Osteoblast (primary cell): Measurements from ENCODE around the gene MAU2. TPM values are rescaled to one million over a fixed set of nuclear protein-coding genes. Genes with fewer than 3 reads are reported as not detected.
A peak's percentile ranks its signal among the peaks of the same experiment; 100 is the strongest.

Source experiments
- DNase-seq: peaks from one replicate; pipeline ENCODE4 v3.0.0; 2011; ENCODE audit warnings: low spot score, mixed read lengths; ENCODE audit not compliant: insufficient read length; ENCODE audit errors: missing footprints
- H2AFZ ChIP-seq: 2 replicates; pipeline ENCODE4 v1.6.0; 2011; ENCODE audit warnings: mild to moderate bottlenecking, low read length
- H3K27ac ChIP-seq: 2 replicates; pipeline ENCODE4 v1.5.1; 2011; ENCODE audit warnings: mild to moderate bottlenecking, low read depth, low read length, moderate library complexity
- H3K27me3 ChIP-seq: 2 replicates; pipeline ENCODE4 v1.6.0; 2012; ENCODE audit warnings: mild to moderate bottlenecking, control low read depth, inconsistent platforms, low read length, moderate library complexity; ENCODE audit not compliant: insufficient read depth
- H3K36me3 ChIP-seq: 2 replicates; pipeline ENCODE4 v1.5.1; 2011; ENCODE audit warnings: mild to moderate bottlenecking, low read length, control low read depth, moderate library complexity; ENCODE audit not compliant: insufficient read depth
- H3K4me1 ChIP-seq: 2 replicates; pipeline ENCODE4 v1.5.1; 2011; ENCODE audit warnings: mild to moderate bottlenecking, low read length, control low read depth, moderate library complexity; ENCODE audit not compliant: insufficient read depth
- H3K4me2 ChIP-seq: 2 replicates; pipeline ENCODE4 v1.6.0; 2011; ENCODE audit warnings: mild to moderate bottlenecking, low read length; ENCODE audit not compliant: insufficient read depth
- H3K4me3 ChIP-seq: fragments of 200-600 bp; sonication (generic); 3 replicates; pipeline ENCODE4 v1.5.1; 2012; ENCODE audit warnings: mild to moderate bottlenecking, low read length, inconsistent platforms; ENCODE audit not compliant: insufficient read depth
- H3K79me2 ChIP-seq: 2 replicates; pipeline ENCODE4 v1.6.0; 2012; ENCODE audit warnings: mild to moderate bottlenecking, low read length, control low read depth, inconsistent platforms; ENCODE audit not compliant: insufficient read depth
- H3K9me3 ChIP-seq: 2 replicates; pipeline ENCODE4 v1.5.1; 2011; ENCODE audit warnings: low read depth, low read length, control low read depth
- H4K20me1 ChIP-seq: 2 replicates; pipeline ENCODE4 v1.6.0; 2012; ENCODE audit warnings: mild to moderate bottlenecking, low read length, control low read depth; ENCODE audit not compliant: insufficient read depth
- total RNA-seq: library from RNA; depleted of rRNA; stranded (reverse); fragments of >200 nt; gene quantifications from 2 replicates; pipeline ENCODE4 v1.2.3, GENCODE V29; 2012
- TF ChIP-seq, protein P1 (sequence below): IDR thresholded peaks from 2 replicates; pipeline ENCODE4 v1.5.1; 2011; ENCODE audit warnings: mild to moderate bottlenecking, low read depth, low read length, moderate library complexity; ENCODE audit errors: extremely low read depth

Gene MAU2
- total RNA-seq, 1 donor, result 39.1 TPM

- Histone ChIP-seq H2AFZ (no peak overlapping the region), H3K27ac (no peak overlapping the region), H3K36me3 (peaks cover 64% of the 10 kb centered on the region), H4K20me1 (peaks cover 37% of the 10 kb centered on the region), H3K9me3 (no peaks in the 10 kb centered on the region), H3K4me3 (no peak overlapping the region), H3K79me2 (peaks cover 53% of the 10 kb centered on the region), H3K27me3 (no peaks in the 10 kb centered on the region), H3K4me2 (no peak overlapping the region), H3K4me1 (peaks cover 16% of the 10 kb centered on the region)
- TF ChIP-seq, protein P1, sequence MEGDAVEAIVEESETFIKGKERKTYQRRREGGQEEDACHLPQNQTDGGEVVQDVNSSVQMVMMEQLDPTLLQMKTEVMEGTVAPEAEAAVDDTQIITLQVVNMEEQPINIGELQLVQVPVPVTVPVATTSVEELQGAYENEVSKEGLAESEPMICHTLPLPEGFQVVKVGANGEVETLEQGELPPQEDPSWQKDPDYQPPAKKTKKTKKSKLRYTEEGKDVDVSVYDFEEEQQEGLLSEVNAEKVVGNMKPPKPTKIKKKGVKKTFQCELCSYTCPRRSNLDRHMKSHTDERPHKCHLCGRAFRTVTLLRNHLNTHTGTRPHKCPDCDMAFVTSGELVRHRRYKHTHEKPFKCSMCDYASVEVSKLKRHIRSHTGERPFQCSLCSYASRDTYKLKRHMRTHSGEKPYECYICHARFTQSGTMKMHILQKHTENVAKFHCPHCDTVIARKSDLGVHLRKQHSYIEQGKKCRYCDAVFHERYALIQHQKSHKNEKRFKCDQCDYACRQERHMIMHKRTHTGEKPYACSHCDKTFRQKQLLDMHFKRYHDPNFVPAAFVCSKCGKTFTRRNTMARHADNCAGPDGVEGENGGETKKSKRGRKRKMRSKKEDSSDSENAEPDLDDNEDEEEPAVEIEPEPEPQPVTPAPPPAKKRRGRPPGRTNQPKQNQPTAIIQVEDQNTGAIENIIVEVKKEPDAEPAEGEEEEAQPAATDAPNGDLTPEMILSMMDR, result no peak
- peak; percentile 39 for DNase-seq
These were observed 15.0 kb downstream of the MAU2 start for GRCh38 chr19:19335408-19336158.

GRCh38 chr19:19336597-19336996, 16.0 kb downstream of the MAU2 start:
- H3K79me2 ChIP-seq, result peaks cover 44% of the 10 kb centered on the region
- no peak overlapping the region for H3K4me2 ChIP-seq
- H3K27ac ChIP-seq, result no peak overlapping the region
- no peaks in the 10 kb centered on the region for H3K9me3 ChIP-seq
- TF ChIP-seq, protein P1, result no peak
- no peaks in the 10 kb centered on the region for H3K27me3 ChIP-seq
- H3K4me3 ChIP-seq, result no peak overlapping the region
- H3K4me1 ChIP-seq, result peaks cover 16% of the 10 kb centered on the region
- H2AFZ ChIP-seq, result no peak overlapping the region
- H4K20me1 ChIP-seq, result peaks cover 36% of the 10 kb centered on the region
- H3K36me3 ChIP-seq, result peaks cover 62% of the 10 kb centered on the region
- no peak for DNase-seq

- no peaks in the 10 kb centered on the region for H3K9me3 ChIP-seq
- peaks cover 34% of the 10 kb centered on the region for H4K20me1 ChIP-seq
- H3K4me2 ChIP-seq, result no peak overlapping the region
- no peak overlapping the region for H3K4me3 ChIP-seq
- H3K79me2 ChIP-seq, result peaks cover 40% of the 10 kb centered on the region
- peaks cover 16% of the 10 kb centered on the region for H3K4me1 ChIP-seq
- peak overlapping the region; percentile 74 for H3K27ac ChIP-seq
- no peaks in the 10 kb centered on the region for H3K27me3 ChIP-seq
- peaks cover 61% of the 10 kb centered on the region for H3K36me3 ChIP-seq
- TF ChIP-seq, protein P1, result no peak
- H2AFZ ChIP-seq, result no peak overlapping the region
- DNase-seq, result no peak
These were observed 16.5 kb downstream of the MAU2 start for GRCh38 chr19:19337120-19337519.

DNA sequence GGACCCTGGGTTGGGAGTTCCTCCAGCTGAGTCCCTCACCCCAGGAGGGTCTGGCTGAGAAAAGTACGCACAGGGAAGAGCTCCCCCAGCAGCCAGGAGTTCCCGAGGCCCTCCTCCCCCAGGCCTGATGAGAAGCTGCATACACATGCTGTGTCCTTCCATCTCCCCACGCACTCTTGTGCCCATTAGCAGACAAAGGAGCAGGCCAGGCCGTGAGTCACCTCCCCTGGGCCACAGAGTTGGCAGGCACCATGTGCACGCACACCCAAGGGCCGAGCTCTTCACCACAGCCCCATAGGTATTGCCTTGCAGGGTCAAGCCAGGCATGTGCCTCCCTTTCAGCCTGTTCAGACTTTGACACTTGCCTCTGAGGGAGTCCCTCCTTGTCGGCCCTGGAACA, 17.5 kb downstream of the MAU2 start:
- TF ChIP-seq, protein P1, result no peak
- H3K27ac ChIP-seq, result peak overlapping the region; percentile 77

More for the DNA sequence above, 17.5 kb downstream of the MAU2 start:
- Histone ChIP-seq H3K36me3 (peaks cover 64% of the 10 kb centered on the region), H4K20me1 (peaks cover 37% of the 10 kb centered on the region), H3K4me1 (peaks cover 16% of the 10 kb centered on the region), H3K27me3 (no peaks in the 10 kb centered on the region), H3K79me2 (peaks cover 33% of the 10 kb centered on the region), H2AFZ (no peak overlapping the region), H3K4me2 (peak overlapping the region; percentile 34), H3K9me3 (no peaks in the 10 kb centered on the region), H3K4me3 (no peak overlapping the region)
- peak; percentile 100 for DNase-seq
